Testis (tissue), 3 donors: ENCODE data around the gene OR5B17. TPM values are rescaled to one million over a fixed set of nuclear protein-coding genes. Genes with fewer than 3 reads are reported as not detected.

ENCODE experiments used
- DNase-seq: peaks from one replicate; pipeline ENCODE4 v3.0.0-alpha.2; 2019
- H3K27ac ChIP-seq, 2 donors: fragments of 200-600 bp; sonication (generic); one replicate each; pipeline ENCODE4 v1.5.1; 2019
- H3K27me3 ChIP-seq: fragments of 200-600 bp; sonication (generic); one replicate; pipeline ENCODE4 v1.5.1; 2019
- H3K36me3 ChIP-seq: fragments of 200-600 bp; sonication (generic); one replicate; pipeline ENCODE4 v1.5.1; 2017; ENCODE audit warnings: low read depth; ENCODE audit errors: missing control alignments
- H3K4me1 ChIP-seq: fragments of 200-600 bp; sonication (generic); one replicate; pipeline ENCODE4 v1.5.1; 2019
- H3K4me3 ChIP-seq, 2 donors: fragments of 200-600 bp; sonication (generic); one replicate each; pipeline ENCODE4 v1.5.1; 2017 to 2019
- H3K9me3 ChIP-seq: fragments of 200-600 bp; sonication (generic); one replicate; pipeline ENCODE4 v1.5.1; 2017
- POLR2A ChIP-seq: fragments of 450-650 bp; IDR thresholded peaks from one replicate; pipeline ENCODE4 v1.6.1; 2017; ENCODE audit warnings: antibody characterized with exemption, mild to moderate bottlenecking, moderate library complexity
- WGBS, 2 donors: methylation state at CpG; one replicate each; pipeline ENCODE4 v1.1.5; 2018; 5-methylcytosine and 5-hydroxymethylcytosine counted together
- intact Hi-C: fragments of 100-400 bp; cut with DNase I; formaldehyde crosslinking; loops from one replicate; pipeline ENCODE4 v1.15.1; 2023; ENCODE audit warnings: low total_unique reads
- polyA plus RNA-seq: library from polyadenylated mRNA; stranded (reverse); fragments of 350-450 nt; fragmentation: Illumina TruSeq; extraction: RNeasy Lipid Tissue Mini Kit (QIAGEN cat#74804); gene quantifications from one replicate; pipeline ENCODE4 v1.2.3, GENCODE V29; 2014; ENCODE audit warnings: low read depth, low replicate concordance; ENCODE audit not compliant: insufficient read depth
- total RNA-seq, 2 donors: library from RNA; depleted of rRNA; stranded (reverse); fragments of >200 nt; gene quantifications; one replicate each; pipeline ENCODE4 v1.2.3, GENCODE V29; 2016
- TF ChIP-seq, protein P1 (sequence below), 3 experiments: fragments of 450-650 bp in 2 of 3; fragments of 200-600 bp in 1 of 3; sonication (generic) in 1 of 3; IDR thresholded peaks; one replicate each; pipeline ENCODE4 v1.5.1; 2016 to 2019; ENCODE audit warnings: antibody characterized with exemption in 3 of 3, mild to moderate bottlenecking in 2 of 3, moderate library complexity in 1 of 3

The OR5B17 gene
- total and polyA plus RNA-seq, 3 donors from 2014 or later: not detected

GRCh38 chr11:58391879-58392278 is 33.0 kb upstream of the OR5B17 start:
- no peaks in the 10 kb centered on the region for H3K27me3 ChIP-seq
- H3K36me3 ChIP-seq: no peaks in the 10 kb centered on the region
- H3K4me1 ChIP-seq: no peaks in the 10 kb centered on the region
- H3K27ac ChIP-seq: no peak overlapping the region
- WGBS, 2 donors: 90 to 96% methylated on average over 1 of the region's 1 CpG
- DNase-seq: no peak
- TF ChIP-seq, protein P1, sequence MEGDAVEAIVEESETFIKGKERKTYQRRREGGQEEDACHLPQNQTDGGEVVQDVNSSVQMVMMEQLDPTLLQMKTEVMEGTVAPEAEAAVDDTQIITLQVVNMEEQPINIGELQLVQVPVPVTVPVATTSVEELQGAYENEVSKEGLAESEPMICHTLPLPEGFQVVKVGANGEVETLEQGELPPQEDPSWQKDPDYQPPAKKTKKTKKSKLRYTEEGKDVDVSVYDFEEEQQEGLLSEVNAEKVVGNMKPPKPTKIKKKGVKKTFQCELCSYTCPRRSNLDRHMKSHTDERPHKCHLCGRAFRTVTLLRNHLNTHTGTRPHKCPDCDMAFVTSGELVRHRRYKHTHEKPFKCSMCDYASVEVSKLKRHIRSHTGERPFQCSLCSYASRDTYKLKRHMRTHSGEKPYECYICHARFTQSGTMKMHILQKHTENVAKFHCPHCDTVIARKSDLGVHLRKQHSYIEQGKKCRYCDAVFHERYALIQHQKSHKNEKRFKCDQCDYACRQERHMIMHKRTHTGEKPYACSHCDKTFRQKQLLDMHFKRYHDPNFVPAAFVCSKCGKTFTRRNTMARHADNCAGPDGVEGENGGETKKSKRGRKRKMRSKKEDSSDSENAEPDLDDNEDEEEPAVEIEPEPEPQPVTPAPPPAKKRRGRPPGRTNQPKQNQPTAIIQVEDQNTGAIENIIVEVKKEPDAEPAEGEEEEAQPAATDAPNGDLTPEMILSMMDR (IDR thresholded peaks at IDR 0.05): no peak
- TF ChIP-seq POLR2A: no peak
- intact Hi-C loops: no loop called here
- H3K9me3 ChIP-seq: no peaks in the 10 kb centered on the region
- H3K4me3 ChIP-seq: no peak overlapping the region

GRCh38 chr11:58390551-58391063 is 31.7 kb upstream of the OR5B17 start:
- no peaks in the 10 kb centered on the region for H3K4me1 ChIP-seq
- H3K9me3 ChIP-seq: no peaks in the 10 kb centered on the region
- TF ChIP-seq, protein P1 (IDR thresholded peaks at IDR 0.05): no peak
- no peak for TF ChIP-seq POLR2A
- H3K27me3 ChIP-seq: no peaks in the 10 kb centered on the region
- no peak overlapping the region for H3K4me3 ChIP-seq
- intact Hi-C loops: no loop called here
- H3K36me3 ChIP-seq: no peaks in the 10 kb centered on the region
- no peak for DNase-seq
- H3K27ac ChIP-seq: no peak overlapping the region
- 84% methylated on average over 18 of the region's 18 CpGs; no CpG with 5 or more reads in 1 of the 2 donors for whole genome bisulfite sequencing, 2 donors

DNA sequence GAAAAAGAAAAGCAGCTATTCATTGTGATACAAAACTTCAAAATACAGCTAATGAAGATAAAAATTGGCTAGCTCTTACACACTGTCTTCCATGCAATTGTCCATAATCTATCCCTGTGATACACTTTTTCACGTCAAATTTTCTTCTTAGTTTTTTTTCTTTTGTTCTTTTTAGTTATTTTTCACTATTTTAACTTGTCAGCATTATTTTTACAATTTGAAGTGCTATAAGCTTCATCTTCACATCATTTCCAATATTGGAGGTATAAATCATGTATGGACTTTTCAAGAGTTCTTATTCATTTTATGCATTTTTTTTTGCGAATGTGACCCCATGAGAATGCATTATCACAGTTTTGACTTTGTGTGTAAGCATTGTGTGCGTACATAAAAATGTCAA is 4.1 kb downstream of the OR5B17 start:
- 87 to 90% methylated on average over 3 of the region's 3 CpGs for WGBS, 2 donors
- TF ChIP-seq, protein P1 (IDR thresholded peaks at IDR 0.05): no peak
- no peak for TF ChIP-seq POLR2A
- H3K4me3 ChIP-seq: no peak overlapping the region
- H3K9me3 ChIP-seq: no peaks in the 10 kb centered on the region
- intact Hi-C loops: no loop called here
- H3K36me3 ChIP-seq: no peaks in the 10 kb centered on the region
- no peak for DNase-seq
- no peak overlapping the region for H3K27ac ChIP-seq
- no peaks in the 10 kb centered on the region for H3K27me3 ChIP-seq
- no peaks in the 10 kb centered on the region for H3K4me1 ChIP-seq

GRCh38 chr11:58345204-58345603 is 13.7 kb downstream of the OR5B17 start:
- intact Hi-C loops: no loop called here
- Histone ChIP-seq H3K4me3 (no peak overlapping the region), H3K36me3 (no peaks in the 10 kb centered on the region), H3K4me1 (no peaks in the 10 kb centered on the region), H3K27ac (no peak overlapping the region), H3K27me3 (no peaks in the 10 kb centered on the region), H3K9me3 (no peaks in the 10 kb centered on the region)
- no peak for DNase-seq
- WGBS, 2 donors: 38 to 51% methylated on average over 2 of the region's 2 CpGs
- TF ChIP-seq, protein P1 (IDR thresholded peaks at IDR 0.05): no peak
- no peak for TF ChIP-seq POLR2A

GRCh38 chr11:58334708-58335107 is 24.2 kb downstream of the OR5B17 start:
- DNase-seq: no peak
- no peaks in the 10 kb centered on the region for H3K27me3 ChIP-seq
- H3K27ac ChIP-seq: no peak overlapping the region
- H3K4me3 ChIP-seq: no peak overlapping the region
- no peaks in the 10 kb centered on the region for H3K9me3 ChIP-seq
- intact Hi-C loops: no loop called here
- H3K36me3 ChIP-seq: no peaks in the 10 kb centered on the region
- TF ChIP-seq POLR2A: no peak
- TF ChIP-seq, protein P1 (IDR thresholded peaks at IDR 0.05): no peak
- no peaks in the 10 kb centered on the region for H3K4me1 ChIP-seq
